ENCODE data around the gene PDK3.

DNA sequence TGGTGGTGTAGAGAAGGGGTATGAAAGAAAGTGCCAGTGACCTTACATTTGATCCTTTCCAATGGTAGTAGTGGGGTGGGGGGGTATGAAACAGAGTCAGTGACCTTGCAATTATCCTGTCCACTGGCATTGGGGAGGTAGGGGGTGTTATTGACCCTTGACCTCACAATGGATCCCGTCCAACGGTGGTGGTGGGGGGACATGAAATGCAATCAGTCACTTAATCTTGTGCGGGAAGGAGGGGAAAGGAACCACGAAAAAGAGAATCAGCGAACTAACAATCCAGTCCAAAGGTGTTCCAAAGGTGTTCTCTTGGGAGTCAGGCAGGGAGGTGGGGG, 619 bp upstream of the PDK3 start:
- no peak for TF ChIP-seq POLR2A (IDR thresholded peaks at IDR 0.05; ENCODE audit: borderline replicate concordance, extremely low read depth, insufficient read depth, insufficient read length)
- TF ChIP-seq, protein P1, sequence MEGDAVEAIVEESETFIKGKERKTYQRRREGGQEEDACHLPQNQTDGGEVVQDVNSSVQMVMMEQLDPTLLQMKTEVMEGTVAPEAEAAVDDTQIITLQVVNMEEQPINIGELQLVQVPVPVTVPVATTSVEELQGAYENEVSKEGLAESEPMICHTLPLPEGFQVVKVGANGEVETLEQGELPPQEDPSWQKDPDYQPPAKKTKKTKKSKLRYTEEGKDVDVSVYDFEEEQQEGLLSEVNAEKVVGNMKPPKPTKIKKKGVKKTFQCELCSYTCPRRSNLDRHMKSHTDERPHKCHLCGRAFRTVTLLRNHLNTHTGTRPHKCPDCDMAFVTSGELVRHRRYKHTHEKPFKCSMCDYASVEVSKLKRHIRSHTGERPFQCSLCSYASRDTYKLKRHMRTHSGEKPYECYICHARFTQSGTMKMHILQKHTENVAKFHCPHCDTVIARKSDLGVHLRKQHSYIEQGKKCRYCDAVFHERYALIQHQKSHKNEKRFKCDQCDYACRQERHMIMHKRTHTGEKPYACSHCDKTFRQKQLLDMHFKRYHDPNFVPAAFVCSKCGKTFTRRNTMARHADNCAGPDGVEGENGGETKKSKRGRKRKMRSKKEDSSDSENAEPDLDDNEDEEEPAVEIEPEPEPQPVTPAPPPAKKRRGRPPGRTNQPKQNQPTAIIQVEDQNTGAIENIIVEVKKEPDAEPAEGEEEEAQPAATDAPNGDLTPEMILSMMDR (IDR thresholded peaks at IDR 0.05 in 2 of 3, conservative IDR thresholded peaks at IDR 0.05 in 1 of 3; ENCODE audit: borderline replicate concordance in 1 of 3, insufficient read depth in 1 of 3, low read depth in 2 of 3, low read length in 2 of 3), result no peak
- TF ChIP-seq ZFX (IDR thresholded peaks at IDR 0.05), result no peak
- no peak for TF ChIP-seq CEBPB (IDR thresholded peaks at IDR 0.05; ENCODE audit: low read depth)
- TF ChIP-seq POLR2AphosphoS5 (IDR thresholded peaks at IDR 0.05; ENCODE audit: low read depth, low read length), result no peak
- TF ChIP-seq, protein P2, sequence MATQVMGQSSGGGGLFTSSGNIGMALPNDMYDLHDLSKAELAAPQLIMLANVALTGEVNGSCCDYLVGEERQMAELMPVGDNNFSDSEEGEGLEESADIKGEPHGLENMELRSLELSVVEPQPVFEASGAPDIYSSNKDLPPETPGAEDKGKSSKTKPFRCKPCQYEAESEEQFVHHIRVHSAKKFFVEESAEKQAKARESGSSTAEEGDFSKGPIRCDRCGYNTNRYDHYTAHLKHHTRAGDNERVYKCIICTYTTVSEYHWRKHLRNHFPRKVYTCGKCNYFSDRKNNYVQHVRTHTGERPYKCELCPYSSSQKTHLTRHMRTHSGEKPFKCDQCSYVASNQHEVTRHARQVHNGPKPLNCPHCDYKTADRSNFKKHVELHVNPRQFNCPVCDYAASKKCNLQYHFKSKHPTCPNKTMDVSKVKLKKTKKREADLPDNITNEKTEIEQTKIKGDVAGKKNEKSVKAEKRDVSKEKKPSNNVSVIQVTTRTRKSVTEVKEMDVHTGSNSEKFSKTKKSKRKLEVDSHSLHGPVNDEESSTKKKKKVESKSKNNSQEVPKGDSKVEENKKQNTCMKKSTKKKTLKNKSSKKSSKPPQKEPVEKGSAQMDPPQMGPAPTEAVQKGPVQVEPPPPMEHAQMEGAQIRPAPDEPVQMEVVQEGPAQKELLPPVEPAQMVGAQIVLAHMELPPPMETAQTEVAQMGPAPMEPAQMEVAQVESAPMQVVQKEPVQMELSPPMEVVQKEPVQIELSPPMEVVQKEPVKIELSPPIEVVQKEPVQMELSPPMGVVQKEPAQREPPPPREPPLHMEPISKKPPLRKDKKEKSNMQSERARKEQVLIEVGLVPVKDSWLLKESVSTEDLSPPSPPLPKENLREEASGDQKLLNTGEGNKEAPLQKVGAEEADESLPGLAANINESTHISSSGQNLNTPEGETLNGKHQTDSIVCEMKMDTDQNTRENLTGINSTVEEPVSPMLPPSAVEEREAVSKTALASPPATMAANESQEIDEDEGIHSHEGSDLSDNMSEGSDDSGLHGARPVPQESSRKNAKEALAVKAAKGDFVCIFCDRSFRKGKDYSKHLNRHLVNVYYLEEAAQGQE (IDR thresholded peaks at IDR 0.05; ENCODE audit: low read depth), result no peak
- no peak for TF ChIP-seq YY1 (IDR thresholded peaks at IDR 0.05; ENCODE audit: extremely low read depth, insufficient replicate concordance, low read depth, low read length)
- TF ChIP-seq EZH2phosphoT487 (IDR thresholded peaks at IDR 0.05; ENCODE audit: borderline replicate concordance), result no peak
- no peak for TF ChIP-seq JUND (IDR thresholded peaks at IDR 0.05)
- no peak for TF ChIP-seq SIN3A (IDR thresholded peaks at IDR 0.05; ENCODE audit: low read depth)
- no peak for TF ChIP-seq CBX3 (IDR thresholded peaks at IDR 0.05; ENCODE audit: low read depth)
- TF ChIP-seq ZNF274 (IDR thresholded peaks at IDR 0.05; ENCODE audit: low read depth, low read length), result no peak
- TF ChIP-seq RAD21 (IDR thresholded peaks at IDR 0.05; ENCODE audit: low read depth), result no peak
- TF ChIP-seq, protein P3, sequence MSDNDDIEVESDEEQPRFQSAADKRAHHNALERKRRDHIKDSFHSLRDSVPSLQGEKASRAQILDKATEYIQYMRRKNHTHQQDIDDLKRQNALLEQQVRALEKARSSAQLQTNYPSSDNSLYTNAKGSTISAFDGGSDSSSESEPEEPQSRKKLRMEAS (IDR thresholded peaks at IDR 0.05), result no peak

All from HCT116 (cell line).